ENCODE data around the gene DIP2A. TPM values are rescaled to one million over a fixed set of nuclear protein-coding genes. Genes with fewer than 3 reads are reported as not detected.

The DIP2A gene
- total RNA-seq, 2 experiments from 2014 or later, result 52.9 to 53.2 TPM

Other genes with a start within 250 kb of the DIP2A start
- gene LSS, start 230.1 kb upstream of the DIP2A start, total RNA-seq, result 10 to 100 TPM; 54.7 to 56.1 TPM
- 100 to 1,000 TPM; 109 to 121 TPM for gene MCM3AP, start 173.3 kb upstream of the DIP2A start, total RNA-seq
- 10 to 100 TPM; 10.8 to 12.1 TPM for gene YBEY, start 172.5 kb upstream of the DIP2A start, total RNA-seq
- gene C21orf58, start 135.0 kb upstream of the DIP2A start, total RNA-seq, result 10 to 100 TPM; 47.7 to 49.4 TPM
- 10 to 100 TPM; 63.7 to 63.9 TPM for gene PCNT, start 134.7 kb upstream of the DIP2A start, total RNA-seq
- gene S100B, start 146.2 kb downstream of the DIP2A start, total RNA-seq, result not detected
- 100 to 1,000 TPM in 1 of 2 experiments, 10 to 100 TPM in 1; 97.3 to 102 TPM for gene PRMT2, start 176.8 kb downstream of the DIP2A start, total RNA-seq